IPS-15b (cell line): ENCODE measurements around the gene TPD52L3.

Experiments used
- H3K27me3 ChIP-seq: one replicate; pipeline ENCODE4 v1.6.1; 2013; ENCODE audit warnings: low read length; ENCODE audit not compliant: control insufficient read depth, insufficient read depth
- H3K36me3 ChIP-seq: one replicate; pipeline ENCODE4 v1.6.1; 2013; ENCODE audit warnings: low read length; ENCODE audit not compliant: control insufficient read depth, insufficient read depth
- H3K4me1 ChIP-seq: one replicate; pipeline ENCODE4 v1.6.1; 2013; ENCODE audit warnings: mild to moderate bottlenecking, low read length; ENCODE audit not compliant: control insufficient read depth, insufficient read depth
- H3K4me3 ChIP-seq: one replicate; pipeline ENCODE4 v1.5.1; 2013; ENCODE audit warnings: low read depth, low read length
- H3K9ac ChIP-seq: one replicate; pipeline ENCODE4 v1.6.1; 2013; ENCODE audit warnings: low read depth, mild to moderate bottlenecking, low read length
- H3K9me3 ChIP-seq: one replicate; pipeline ENCODE4 v1.6.1; 2013; ENCODE audit warnings: mild to moderate bottlenecking, low read length; ENCODE audit not compliant: control insufficient read depth, insufficient read depth

Gene TPD52L3

DNA sequence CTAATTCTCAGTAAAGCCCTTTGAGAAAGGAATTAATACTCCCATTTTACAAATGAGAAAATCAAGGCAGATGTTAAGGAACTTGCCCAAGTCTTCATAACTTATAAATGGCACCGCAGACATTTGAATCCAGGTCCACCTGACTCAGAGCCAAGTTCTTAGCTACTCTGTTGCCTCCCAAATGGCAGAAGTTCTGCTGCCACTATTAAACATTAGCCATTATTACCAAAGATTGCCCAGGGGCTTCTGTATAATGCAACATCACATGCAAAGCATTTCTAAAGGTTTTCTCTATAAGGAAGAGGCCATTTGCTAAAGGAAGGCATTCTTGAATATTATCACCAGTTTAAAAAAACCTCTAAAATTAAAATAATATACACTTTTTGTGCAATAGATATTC lies 28.3 kb downstream of the TPD52L3 start:
- H3K4me3 ChIP-seq = no peak overlapping the region
- no peaks in the 10 kb centered on the region for H3K4me1 ChIP-seq
- no peaks in the 10 kb centered on the region for H3K27me3 ChIP-seq
- H3K9ac ChIP-seq = no peak overlapping the region
- no peaks in the 10 kb centered on the region for H3K9me3 ChIP-seq
- no peaks in the 10 kb centered on the region for H3K36me3 ChIP-seq

GRCh38 chr9:6356904-6357303 lies 28.7 kb downstream of the TPD52L3 start:
- H3K9ac ChIP-seq = no peak overlapping the region
- no peaks in the 10 kb centered on the region for H3K9me3 ChIP-seq
- no peaks in the 10 kb centered on the region for H3K4me1 ChIP-seq
- no peaks in the 10 kb centered on the region for H3K27me3 ChIP-seq
- no peaks in the 10 kb centered on the region for H3K36me3 ChIP-seq
- H3K4me3 ChIP-seq = no peak overlapping the region

GRCh38 chr9:6367128-6367890 lies 39.1 kb downstream of the TPD52L3 start:
- Histone ChIP-seq H3K27me3 (no peaks in the 10 kb centered on the region), H3K9ac (no peak overlapping the region), H3K36me3 (no peaks in the 10 kb centered on the region), H3K4me3 (no peak overlapping the region), H3K9me3 (no peaks in the 10 kb centered on the region), H3K4me1 (no peaks in the 10 kb centered on the region)

GRCh38 chr9:6368831-6369230 lies 40.7 kb downstream of the TPD52L3 start:
- Histone ChIP-seq H3K27me3 (no peaks in the 10 kb centered on the region), H3K4me1 (no peaks in the 10 kb centered on the region), H3K9me3 (no peaks in the 10 kb centered on the region), H3K36me3 (no peaks in the 10 kb centered on the region), H3K9ac (no peak overlapping the region), H3K4me3 (no peak overlapping the region)
